Measurements from ENCODE around the gene SMARCB1.

SMARCB1 gene

GRCh38 chr22:23789638-23790037 is 2.9 kb downstream of the SMARCB1 start:
- DNase-seq (ENCODE audit: low spot score): no peak
- TF ChIP-seq CTCF (IDR thresholded peaks at IDR 0.05; ENCODE audit: extremely low read depth, insufficient read depth, missing control alignments): no peak
- in situ Hi-C loops (cut with MboI; ENCODE audit: low pct_unique_long_range_greater_than_20kb, low sequenced_read_pairs, unreplicated experiment): no loop called here

GRCh38 chr22:23790819-23791737 is 4.3 kb downstream of the SMARCB1 start:
- DNase-seq (ENCODE audit: low spot score): no peak
- in situ Hi-C loops (cut with MboI; ENCODE audit: low pct_unique_long_range_greater_than_20kb, low sequenced_read_pairs, unreplicated experiment): no loop called here
- TF ChIP-seq CTCF (IDR thresholded peaks at IDR 0.05; ENCODE audit: extremely low read depth, insufficient read depth, missing control alignments): no peak

- no peak for TF ChIP-seq CTCF (IDR thresholded peaks at IDR 0.05; ENCODE audit: extremely low read depth, insufficient read depth, missing control alignments)
- DNase-seq (ENCODE audit: low spot score): no peak
- in situ Hi-C loops (cut with MboI; ENCODE audit: low pct_unique_long_range_greater_than_20kb, low sequenced_read_pairs, unreplicated experiment): no loop called here
Observed at GRCh38 chr22:23791738-23792645, 5.2 kb downstream of the SMARCB1 start.

GRCh38 chr22:23793326-23793725 is 6.6 kb downstream of the SMARCB1 start:
- in situ Hi-C loops (cut with MboI; ENCODE audit: low pct_unique_long_range_greater_than_20kb, low sequenced_read_pairs, unreplicated experiment): no loop called here
- no peak for TF ChIP-seq CTCF (IDR thresholded peaks at IDR 0.05; ENCODE audit: extremely low read depth, insufficient read depth, missing control alignments)
- no peak for DNase-seq (ENCODE audit: low spot score)

GRCh38 chr22:23796461-23796860 is 9.7 kb downstream of the SMARCB1 start:
- in situ Hi-C loops (cut with MboI; ENCODE audit: low pct_unique_long_range_greater_than_20kb, low sequenced_read_pairs, unreplicated experiment): no loop called here
- DNase-seq (ENCODE audit: low spot score): no peak
- no peak for TF ChIP-seq CTCF (IDR thresholded peaks at IDR 0.05; ENCODE audit: extremely low read depth, insufficient read depth, missing control alignments)

Measured in GM13977 (cell line).